ENCODE measurements around the gene PHLDB3. TPM values are rescaled to one million over a fixed set of nuclear protein-coding genes. Genes with fewer than 3 reads are reported as not detected.

PHLDB3 gene
- total RNA-seq, 1 experiment from 2014 or later: 8.5 TPM

GRCh38 chr19:43552198-43552450 lies 47.6 kb upstream of the PHLDB3 start:
- Histone ChIP-seq H3K79me1 (ENCODE audit: insufficient read depth, low read depth, low read length, poor library complexity, severe bottlenecking) (no peaks in the 10 kb centered on the region), H3K79me2 (ENCODE audit: insufficient read depth, low read length) (no peaks in the 10 kb centered on the region), H3K14ac (ENCODE audit: insufficient read depth, low read length) (no peak overlapping the region), H3K9me3 (ENCODE audit: control insufficient read depth, low read depth, low read length) (no peaks in the 10 kb centered on the region), H3K27ac (ENCODE audit: insufficient read length, low read depth, low read length) (no peak overlapping the region), H3K23me2 (ENCODE audit: insufficient read length, low read depth, low read length, poor library complexity, severe bottlenecking) (no peaks in the 10 kb centered on the region), H2BK15ac (ENCODE audit: low read depth, low read length) (no peak overlapping the region), H4K20me1 (ENCODE audit: control insufficient read depth, insufficient read depth, insufficient read length) (no peaks in the 10 kb centered on the region), H2BK20ac (ENCODE audit: low read depth, low read length, poor library complexity, severe bottlenecking) (no peak overlapping the region), H3K4ac (ENCODE audit: low read depth, low read length) (no peak overlapping the region), H3K4me1 (ENCODE audit: insufficient read depth, low read length) (no peaks in the 10 kb centered on the region), H4K8ac (replicated peaks; ENCODE audit: insufficient read length, low read depth, low read length) (no peak overlapping the region), H3K18ac (ENCODE audit: insufficient read length, low read depth, low read length) (no peak overlapping the region), H4K5ac (ENCODE audit: insufficient read length, low read depth, low read length) (no peak overlapping the region), H3K9ac (ENCODE audit: extremely low read depth, insufficient read length, low read length) (no peak overlapping the region), H2BK120ac (ENCODE audit: low read depth, low read length, poor library complexity, severe bottlenecking) (no peak overlapping the region), H3K23ac (ENCODE audit: insufficient read length, low read depth, low read length) (no peak overlapping the region), H3K27me3 (ENCODE audit: insufficient read depth, low read length) (no peaks in the 10 kb centered on the region), H2BK5ac (ENCODE audit: insufficient read length, low read length) (no peak overlapping the region), H2AK5ac (ENCODE audit: insufficient read length, low read length) (no peak overlapping the region), H4K91ac (ENCODE audit: insufficient read length, low read depth, low read length) (no peak overlapping the region), H2BK12ac (ENCODE audit: insufficient read length, low read depth, low read length) (no peak overlapping the region), H3K4me2 (ENCODE audit: insufficient read depth, insufficient read length, low read length) (no peak overlapping the region), H3K56ac (ENCODE audit: insufficient read length, low read depth, low read length) (no peak overlapping the region), H3T11ph (ENCODE audit: low read length) (no peak overlapping the region), H2AFZ (ENCODE audit: low read length) (no peak overlapping the region)
- TF ChIP-seq, protein P1, sequence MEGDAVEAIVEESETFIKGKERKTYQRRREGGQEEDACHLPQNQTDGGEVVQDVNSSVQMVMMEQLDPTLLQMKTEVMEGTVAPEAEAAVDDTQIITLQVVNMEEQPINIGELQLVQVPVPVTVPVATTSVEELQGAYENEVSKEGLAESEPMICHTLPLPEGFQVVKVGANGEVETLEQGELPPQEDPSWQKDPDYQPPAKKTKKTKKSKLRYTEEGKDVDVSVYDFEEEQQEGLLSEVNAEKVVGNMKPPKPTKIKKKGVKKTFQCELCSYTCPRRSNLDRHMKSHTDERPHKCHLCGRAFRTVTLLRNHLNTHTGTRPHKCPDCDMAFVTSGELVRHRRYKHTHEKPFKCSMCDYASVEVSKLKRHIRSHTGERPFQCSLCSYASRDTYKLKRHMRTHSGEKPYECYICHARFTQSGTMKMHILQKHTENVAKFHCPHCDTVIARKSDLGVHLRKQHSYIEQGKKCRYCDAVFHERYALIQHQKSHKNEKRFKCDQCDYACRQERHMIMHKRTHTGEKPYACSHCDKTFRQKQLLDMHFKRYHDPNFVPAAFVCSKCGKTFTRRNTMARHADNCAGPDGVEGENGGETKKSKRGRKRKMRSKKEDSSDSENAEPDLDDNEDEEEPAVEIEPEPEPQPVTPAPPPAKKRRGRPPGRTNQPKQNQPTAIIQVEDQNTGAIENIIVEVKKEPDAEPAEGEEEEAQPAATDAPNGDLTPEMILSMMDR (conservative IDR thresholded peaks at IDR 0.05): no peak
- H3K27ac Mint-ChIP-seq: no peak overlapping the region
- H3K36me3 Mint-ChIP-seq (ENCODE audit: insufficient read depth in 1 of 3, low read depth in 3 of 3): peaks cover 20 to 62% (median 51%) of the 10 kb centered on the region in 3 experiments
- WGBS (ENCODE audit: extremely low coverage, insufficient read length, low lambda C conversion rate): no CpG with 5 or more reads among the region's 3 CpGs
- peaks cover 7 to 11% of the 10 kb centered on the region in 2 experiments for H3K4me1 Mint-ChIP-seq
- H3K9me3 Mint-ChIP-seq: 0 out of 5 replicates have a peak, but pooled peaks cover 0 to 2% of the 10 kb centered on the region in 2 experiments
- H3K4me3 Mint-ChIP-seq: no peak overlapping the region
- no peak for DNase-seq
- H3K27me3 Mint-ChIP-seq (ENCODE audit: low read depth): no peaks in the 10 kb centered on the region
